H9 (cell line): ENCODE results near the gene RAB3IL1. TPM values are rescaled to one million over a fixed set of nuclear protein-coding genes. Genes with fewer than 3 reads are reported as not detected.

Source experiments
- DNase-seq: peaks from one replicate; pipeline ENCODE4 v3.0.0-alpha.2; 2017
- H2AFZ ChIP-seq: one replicate; pipeline ENCODE4 v1.6.1; 2013; ENCODE audit warnings: mild to moderate bottlenecking, low read length, control low read depth, moderate library complexity
- H2AK5ac ChIP-seq: 2 replicates; pipeline ENCODE4 v1.6.1; 2013; ENCODE audit warnings: low read length, control low read depth, mixed read lengths; ENCODE audit not compliant: insufficient read length
- H2BK120ac ChIP-seq: one replicate; pipeline ENCODE4 v1.6.1; 2013; ENCODE audit warnings: low read depth, mild to moderate bottlenecking, low read length, control low read depth, inconsistent platforms; ENCODE audit not compliant: poor library complexity, severe bottlenecking
- H2BK12ac ChIP-seq: 2 replicates; pipeline ENCODE4 v1.6.1; 2013; ENCODE audit warnings: low read length, control low read depth, mixed read lengths, low read depth; ENCODE audit not compliant: insufficient read length
- H2BK15ac ChIP-seq: 2 replicates; pipeline ENCODE4 v1.6.1; 2013; ENCODE audit warnings: low read depth, low read length, control low read depth
- H2BK20ac ChIP-seq: one replicate; pipeline ENCODE4 v1.6.1; 2013; ENCODE audit warnings: low read depth, mild to moderate bottlenecking, low read length, control low read depth, inconsistent platforms; ENCODE audit not compliant: poor library complexity, severe bottlenecking
- H2BK5ac ChIP-seq: 2 replicates; pipeline ENCODE4 v1.6.1; 2013; ENCODE audit warnings: low read length, control low read depth, mixed read lengths; ENCODE audit not compliant: insufficient read length
- H3K14ac ChIP-seq: 2 replicates; pipeline ENCODE4 v1.6.1; 2013; ENCODE audit warnings: low read length, control low read depth; ENCODE audit not compliant: insufficient read depth
- H3K18ac ChIP-seq: 2 replicates; pipeline ENCODE4 v1.6.1; 2013; ENCODE audit warnings: low read depth, mild to moderate bottlenecking, mixed read lengths, low read length, control low read depth; ENCODE audit not compliant: insufficient read length
- H3K23ac ChIP-seq: 2 replicates; pipeline ENCODE4 v1.6.1; 2013; ENCODE audit warnings: low read length, control low read depth, mixed read lengths, low read depth; ENCODE audit not compliant: insufficient read length
- H3K23me2 ChIP-seq: 2 replicates; pipeline ENCODE4 v1.6.1; 2013; ENCODE audit warnings: low read depth, mild to moderate bottlenecking, mixed read lengths, low read length, control low read depth; ENCODE audit not compliant: insufficient read length, poor library complexity, severe bottlenecking
- H3K27ac ChIP-seq: 2 replicates; pipeline ENCODE4 v1.5.1; 2013; ENCODE audit warnings: low read length, control low read depth, mixed read lengths, low read depth; ENCODE audit not compliant: insufficient read length
- H3K27me3 ChIP-seq: 2 replicates; pipeline ENCODE4 v1.6.1; 2013; ENCODE audit warnings: low read length, control low read depth, inconsistent platforms; ENCODE audit not compliant: insufficient read depth
- H3K4ac ChIP-seq: 2 replicates; pipeline ENCODE4 v1.6.1; 2013; ENCODE audit warnings: low read depth, mild to moderate bottlenecking, control low read depth, inconsistent platforms, low read length, moderate library complexity
- H3K4me1 ChIP-seq: 2 replicates; pipeline ENCODE4 v1.6.1; 2013; ENCODE audit warnings: low read length, control low read depth, inconsistent platforms; ENCODE audit not compliant: insufficient read depth
- H3K4me2 ChIP-seq: 2 replicates; pipeline ENCODE4 v1.6.1; 2013; ENCODE audit warnings: low read length, control low read depth, mixed read lengths; ENCODE audit not compliant: insufficient read length, insufficient read depth
- H3K56ac ChIP-seq: 2 replicates; pipeline ENCODE4 v1.6.1; 2013; ENCODE audit warnings: low read depth, mild to moderate bottlenecking, mixed read lengths, low read length, control low read depth; ENCODE audit not compliant: insufficient read length
- H3K79me1 ChIP-seq: 2 replicates; pipeline ENCODE4 v1.6.1; 2013; ENCODE audit warnings: low read depth, mild to moderate bottlenecking, moderate library complexity, low read length, control low read depth, inconsistent platforms; ENCODE audit not compliant: insufficient read depth, poor library complexity, severe bottlenecking
- H3K79me2 ChIP-seq: 2 replicates; pipeline ENCODE4 v1.6.1; 2013; ENCODE audit warnings: low read length, control low read depth, inconsistent platforms; ENCODE audit not compliant: insufficient read depth
- H3K9ac ChIP-seq: 2 replicates; pipeline ENCODE4 v1.6.1; 2013; ENCODE audit warnings: low read length, control low read depth, mixed read lengths; ENCODE audit not compliant: insufficient read length; ENCODE audit errors: extremely low read depth
- H3K9me3 ChIP-seq: one replicate; pipeline ENCODE4 v1.6.1; 2013; ENCODE audit warnings: low read depth, low read length, inconsistent platforms; ENCODE audit not compliant: control insufficient read depth
- H3T11ph ChIP-seq: one replicate; pipeline ENCODE4 v1.6.1; 2013; ENCODE audit warnings: mild to moderate bottlenecking, low read length, control low read depth, inconsistent platforms
- H4K20me1 ChIP-seq: one replicate; pipeline ENCODE4 v1.6.1; 2013; ENCODE audit not compliant: control insufficient read depth, insufficient read length, insufficient read depth
- H4K5ac ChIP-seq: 2 replicates; pipeline ENCODE4 v1.6.1; 2013; ENCODE audit warnings: low read depth, mild to moderate bottlenecking, mixed read lengths, low read length, control low read depth; ENCODE audit not compliant: insufficient read length
- H4K8ac ChIP-seq: replicated peaks from 2 replicates; pipeline ENCODE4 v1.6.1; 2013; ENCODE audit warnings: low read length, control low read depth, mixed read lengths, low read depth; ENCODE audit not compliant: insufficient read length
- H4K91ac ChIP-seq: 2 replicates; pipeline ENCODE4 v1.6.1; 2013; ENCODE audit warnings: low read depth, mild to moderate bottlenecking, moderate library complexity, mixed read lengths, low read length, control low read depth; ENCODE audit not compliant: insufficient read length
- H3K27ac Mint-ChIP-seq, 3 experiments: 2 replicates in 2 of 3; 3 replicates in 1 of 3; pipeline ENCODE4 v1.8.0; 2020 to 2021; ENCODE audit warnings: mixed read lengths in 3 of 3, mild to moderate bottlenecking in 1 of 3, moderate library complexity in 1 of 3
- H3K27me3 Mint-ChIP-seq: 2 replicates; pipeline ENCODE4 v1.8.0; 2021; ENCODE audit warnings: low read depth, mild to moderate bottlenecking, moderate library complexity, mixed read lengths
- H3K36me3 Mint-ChIP-seq, 3 experiments: 2 replicates in 2 of 3; 3 replicates in 1 of 3; pipeline ENCODE4 v1.8.0; 2020 to 2021; ENCODE audit warnings: low read depth in 3 of 3, mixed read lengths in 3 of 3; ENCODE audit not compliant: insufficient read depth in 1 of 3
- H3K4me1 Mint-ChIP-seq, 2 experiments: 2 replicates each; pipeline ENCODE4 v1.8.0; 2020; ENCODE audit warnings: mixed read lengths in 2 of 2
- H3K4me3 Mint-ChIP-seq, 2 experiments: 2 replicates in 1 of 2; 3 replicates in 1 of 2; pipeline ENCODE4 v1.8.0; 2020 to 2021; ENCODE audit warnings: mild to moderate bottlenecking in 2 of 2, mixed read lengths in 2 of 2, moderate library complexity in 1 of 2
- H3K9me3 Mint-ChIP-seq, 2 experiments: 2 replicates in 1 of 2; 3 replicates in 1 of 2; pipeline ENCODE4 v1.8.0; 2020; ENCODE audit warnings: mild to moderate bottlenecking in 2 of 2, mixed read lengths in 2 of 2, moderate library complexity in 1 of 2
- CTCF ChIP-seq: fragments of 200-600 bp; sonication (generic); conservative IDR thresholded peaks from 3 replicates; pipeline ENCODE4 v1.8.0; 2021; ENCODE audit warnings: antibody characterized with exemption, mild to moderate bottlenecking
- WGBS: extraction: QIAGEN DNeasy Blood & Tissue Kit; methylation state at CpG from one replicate; pipeline ENCODE4 v1.1.7; 2013; ENCODE audit warnings: missing lambda C conversion rate, low lambda C conversion rate, mixed read lengths; ENCODE audit not compliant: insufficient read length; ENCODE audit errors: extremely low coverage; 5-methylcytosine and 5-hydroxymethylcytosine counted together
- total RNA-seq: library from RNA; stranded (reverse); gene quantifications from 2 replicates; pipeline ENCODE4 v1.2.1, GENCODE V29; 2021

The RAB3IL1 gene
- total RNA-seq, 1 experiment from 2014 or later: 2.4 TPM

DNA sequence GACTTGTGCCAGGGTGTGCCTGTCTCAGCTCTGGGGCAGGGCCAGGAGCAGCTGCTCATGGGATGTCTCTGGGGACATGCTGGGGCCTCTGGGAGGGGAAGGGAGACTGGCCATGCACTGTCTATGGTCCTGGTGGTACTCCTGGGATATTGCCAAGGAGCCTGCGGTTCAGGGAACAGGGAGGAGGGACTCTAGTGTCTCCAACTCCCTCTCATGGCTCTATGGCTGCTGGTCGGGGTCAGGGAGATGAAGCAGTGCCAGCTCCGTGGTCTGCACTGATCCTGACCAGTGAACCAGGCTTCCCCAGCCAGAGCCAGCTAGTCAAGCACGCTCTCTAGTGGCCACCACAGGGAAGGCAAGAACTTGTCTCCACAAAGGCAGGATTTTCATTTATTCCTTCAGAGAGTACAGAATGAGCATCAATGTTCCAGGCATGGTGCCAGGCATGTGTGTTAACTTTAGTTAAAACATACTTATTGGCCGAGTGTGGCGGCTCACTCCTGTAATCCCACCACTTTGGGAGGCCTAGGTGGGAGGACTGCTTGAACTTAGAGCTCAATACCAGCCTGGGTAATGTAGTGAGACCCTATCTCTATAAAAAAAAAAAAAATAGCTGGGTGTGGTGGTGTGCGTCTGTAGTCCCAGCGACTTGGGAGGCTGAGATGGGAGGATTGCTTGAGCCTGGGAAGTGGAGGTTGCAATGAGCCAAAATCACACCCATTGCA lies 30.3 kb upstream of the RAB3IL1 start:
- no peak overlapping the region for H3K18ac ChIP-seq
- DNase-seq: peak; percentile 88
- Mint-ChIP-seq H3K36me3 (no peaks in the 10 kb centered on the region), H3K4me3 (no peak overlapping the region), H3K27ac (peak overlapping the region in 2 of 3 experiments; percentile 3 to 25; a peak in 1 of 7 replicates), H3K9me3 (no peaks in the 10 kb centered on the region; a peak in 1 of 5 replicates), H3K27me3 (peaks cover 12% of the 10 kb centered on the region), H3K4me1 (peaks cover 0 to 16% of the 10 kb centered on the region in 2 experiments; a peak in 3 of 4 replicates)
- H2BK15ac ChIP-seq: no peak overlapping the region
- no peaks in the 10 kb centered on the region for H3K9me3 ChIP-seq
- H3K23me2 ChIP-seq: no peaks in the 10 kb centered on the region
- H2AFZ ChIP-seq: no peak overlapping the region
- no peak overlapping the region for H3K4me2 ChIP-seq
- WGBS: no CpG with 5 or more reads among the region's 8 CpGs
- H4K20me1 ChIP-seq: no peaks in the 10 kb centered on the region
- H3K79me1 ChIP-seq: no peaks in the 10 kb centered on the region
- no peak overlapping the region for H3K27ac ChIP-seq
- H3K9ac ChIP-seq: no peak overlapping the region
- no peaks in the 10 kb centered on the region for H3K27me3 ChIP-seq
- no peaks in the 10 kb centered on the region; the same call in 1 of the 2 replicates for H3K4me1 ChIP-seq
- no peak overlapping the region for H2BK12ac ChIP-seq
- peak; percentile 96 for TF ChIP-seq CTCF
- no peaks in the 10 kb centered on the region for H3K79me2 ChIP-seq
- H2BK20ac ChIP-seq: no peak overlapping the region
- no peak overlapping the region for H2AK5ac ChIP-seq
- no peak overlapping the region for H3K14ac ChIP-seq
- H4K8ac ChIP-seq: no peak overlapping the region
- H3K4ac ChIP-seq: no peak overlapping the region
- no peak overlapping the region for H3K56ac ChIP-seq
- no peak overlapping the region for H3T11ph ChIP-seq
- no peak overlapping the region for H2BK120ac ChIP-seq
- no peak overlapping the region for H3K23ac ChIP-seq
- no peak overlapping the region for H4K5ac ChIP-seq
- H4K91ac ChIP-seq: no peak overlapping the region
- H2BK5ac ChIP-seq: no peak overlapping the region
